Subcutaneous abdominal adipose tissue (tissue), 5 donors: ENCODE measurements around the gene F13A1.

Experiments
- H3K27ac ChIP-seq: one replicate; pipeline ENCODE4 v1.7.0; 2013; ENCODE audit warnings: low read depth, mild to moderate bottlenecking, inconsistent platforms, low read length, moderate library complexity
- H3K27me3 ChIP-seq, 5 donors: one replicate each; pipeline ENCODE4 v1.7.0; 2013; ENCODE audit warnings: low read length in 5 of 5, inconsistent platforms in 1 of 5; ENCODE audit not compliant: control insufficient read depth in 5 of 5, insufficient read depth in 4 of 5
- H3K36me3 ChIP-seq, 5 donors: one replicate each; pipeline ENCODE4 v1.7.0; 2013; ENCODE audit warnings: low read length in 5 of 5; ENCODE audit not compliant: control insufficient read depth in 5 of 5, insufficient read depth in 5 of 5
- H3K4me1 ChIP-seq, 5 donors: one replicate each; pipeline ENCODE4 v1.7.0; 2013; ENCODE audit warnings: low read length in 5 of 5, mild to moderate bottlenecking in 3 of 5, moderate library complexity in 1 of 5; ENCODE audit not compliant: control insufficient read depth in 5 of 5, insufficient read depth in 5 of 5
- H3K4me3 ChIP-seq, 5 donors: one replicate each; pipeline ENCODE4 v1.7.0; 2013; ENCODE audit warnings: low read length in 5 of 5, low read depth in 1 of 5
- H3K9ac ChIP-seq, 5 donors: one replicate each; pipeline ENCODE4 v1.7.0; 2013; ENCODE audit warnings: low read length in 5 of 5, mild to moderate bottlenecking in 4 of 5, moderate library complexity in 3 of 5
- H3K9me3 ChIP-seq, 5 donors: one replicate each; pipeline ENCODE4 v1.7.0; 2013; ENCODE audit warnings: low read length in 5 of 5; ENCODE audit not compliant: control insufficient read depth in 5 of 5
- donor health status: healthy.
- donor health status: healthy.
- donor health status: healthy.
- donor health status: healthy.
- donor health status: healthy.

Gene F13A1

DNA sequence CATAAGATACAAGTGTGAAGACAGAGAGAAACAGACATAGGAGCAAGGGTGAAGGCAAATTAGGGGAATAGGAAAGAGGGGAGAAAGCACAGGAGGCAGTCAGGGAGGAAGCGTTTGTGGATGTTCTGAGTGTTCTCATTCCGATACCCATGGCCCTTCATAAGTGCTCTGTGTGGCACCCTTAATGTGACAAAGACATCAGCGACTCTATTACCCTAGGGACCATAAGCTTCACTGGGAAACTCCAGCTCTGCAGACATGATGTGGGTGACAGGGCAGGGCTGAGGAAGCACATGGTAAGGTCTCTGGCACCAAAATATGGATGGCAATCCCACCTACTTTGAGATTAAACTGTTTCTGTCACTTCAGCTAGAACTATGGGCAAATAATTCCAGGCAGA is 33.0 kb downstream of the F13A1 start:
- peaks cover 0 to 3% (median 0%) of the 10 kb centered on the region in 5 donors for H3K36me3 ChIP-seq
- no peak overlapping the region for H3K4me3 ChIP-seq
- H3K4me1 ChIP-seq: peaks cover 0 to 11% (median 6%) of the 10 kb centered on the region in 5 donors
- H3K27me3 ChIP-seq: no peaks in the 10 kb centered on the region
- H3K27ac ChIP-seq: no peak overlapping the region
- no peaks in the 10 kb centered on the region for H3K9me3 ChIP-seq
- H3K9ac ChIP-seq: no peak overlapping the region

DNA sequence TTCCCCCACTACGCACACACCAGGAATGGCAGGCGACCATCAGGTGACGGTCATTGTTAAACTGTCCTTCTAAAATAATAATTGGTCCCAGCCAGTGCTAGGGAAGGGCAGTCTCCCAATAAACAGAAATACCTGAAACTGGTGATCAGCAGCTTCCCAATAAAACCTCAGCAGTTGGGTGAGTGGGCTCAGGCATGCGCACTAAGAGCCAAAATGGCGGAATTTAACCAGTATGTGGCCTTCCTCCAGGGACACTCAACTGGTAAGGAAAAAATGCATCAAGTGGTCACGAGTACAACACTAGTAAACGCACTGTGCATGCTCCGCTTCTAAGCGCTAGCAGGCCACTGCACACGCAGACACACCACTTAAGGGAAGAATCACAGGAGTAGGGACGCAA is 34.8 kb downstream of the F13A1 start:
- Histone ChIP-seq H3K4me3 (no peak overlapping the region), H3K27ac (no peak overlapping the region), H3K36me3 (peaks cover 0 to 3% (median 0%) of the 10 kb centered on the region in 5 donors), H3K9me3 (no peaks in the 10 kb centered on the region), H3K27me3 (no peaks in the 10 kb centered on the region), H3K4me1 (peaks cover 0 to 11% (median 6%) of the 10 kb centered on the region in 5 donors), H3K9ac (no peak overlapping the region)

DNA sequence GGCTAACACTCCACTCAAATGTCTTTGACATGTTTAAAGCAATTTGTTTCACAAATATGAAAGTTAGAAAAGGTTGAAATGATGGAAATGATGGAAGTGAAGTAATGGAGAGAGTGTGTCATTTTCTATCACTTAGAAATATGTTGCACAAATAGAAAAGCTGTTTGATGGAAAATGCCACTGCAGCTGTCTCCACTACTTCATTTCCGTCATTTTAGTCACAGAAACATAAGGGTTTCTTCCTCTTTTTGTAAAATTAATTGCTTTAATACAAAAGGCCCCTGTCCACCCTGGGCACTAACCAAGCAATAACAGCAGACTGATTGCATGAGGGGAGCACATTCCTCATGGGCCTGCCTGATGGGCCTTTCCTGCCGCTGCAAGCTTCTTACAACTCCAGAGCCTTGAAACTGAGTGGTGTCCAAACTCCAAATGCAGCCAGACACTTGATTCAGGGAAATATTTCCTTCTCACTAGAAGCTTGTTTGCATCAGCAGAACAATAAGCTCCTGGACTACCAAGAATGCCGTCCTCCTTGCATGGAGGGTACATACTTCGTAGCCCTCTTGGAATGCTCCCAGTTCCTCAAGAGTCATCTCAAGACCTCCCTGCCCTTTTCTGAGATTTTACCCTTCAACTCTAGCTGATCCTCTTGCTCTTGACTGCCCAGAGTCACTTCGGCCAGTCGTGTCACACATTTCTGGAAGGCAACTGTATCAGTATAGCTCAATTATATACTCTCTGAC is 36.1 kb downstream of the F13A1 start:
- Histone ChIP-seq H3K4me1 (peaks cover 0 to 11% (median 6%) of the 10 kb centered on the region in 5 donors), H3K27ac (no peak overlapping the region), H3K9ac (no peak overlapping the region), H3K4me3 (no peak overlapping the region), H3K9me3 (no peaks in the 10 kb centered on the region), H3K36me3 (peaks cover 0 to 3% (median 0%) of the 10 kb centered on the region in 5 donors), H3K27me3 (no peaks in the 10 kb centered on the region)

DNA sequence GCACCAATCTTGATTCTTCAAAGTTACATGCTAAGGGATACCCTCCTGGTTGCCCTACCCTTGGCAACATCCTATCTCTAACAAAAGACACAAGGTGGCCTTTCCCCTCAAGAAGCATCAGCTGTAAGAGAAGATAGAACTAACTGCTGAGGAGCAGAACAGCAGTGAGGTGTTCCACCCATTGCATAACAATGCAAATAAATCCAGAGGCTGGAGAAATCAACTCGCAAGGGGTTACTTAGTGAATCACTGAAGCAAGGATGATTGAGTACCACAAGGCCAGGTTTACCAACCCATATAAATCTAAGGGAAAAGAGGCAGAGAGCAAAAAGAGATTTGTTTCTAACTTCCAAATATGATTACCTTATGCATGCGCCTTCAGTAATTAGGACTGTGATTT is 36.7 kb downstream of the F13A1 start:
- Histone ChIP-seq H3K9me3 (no peaks in the 10 kb centered on the region), H3K9ac (no peak overlapping the region), H3K4me3 (no peak overlapping the region), H3K36me3 (peaks cover 0 to 3% (median 0%) of the 10 kb centered on the region in 5 donors), H3K4me1 (peaks cover 0 to 11% (median 6%) of the 10 kb centered on the region in 5 donors), H3K27ac (no peak overlapping the region), H3K27me3 (no peaks in the 10 kb centered on the region)

DNA sequence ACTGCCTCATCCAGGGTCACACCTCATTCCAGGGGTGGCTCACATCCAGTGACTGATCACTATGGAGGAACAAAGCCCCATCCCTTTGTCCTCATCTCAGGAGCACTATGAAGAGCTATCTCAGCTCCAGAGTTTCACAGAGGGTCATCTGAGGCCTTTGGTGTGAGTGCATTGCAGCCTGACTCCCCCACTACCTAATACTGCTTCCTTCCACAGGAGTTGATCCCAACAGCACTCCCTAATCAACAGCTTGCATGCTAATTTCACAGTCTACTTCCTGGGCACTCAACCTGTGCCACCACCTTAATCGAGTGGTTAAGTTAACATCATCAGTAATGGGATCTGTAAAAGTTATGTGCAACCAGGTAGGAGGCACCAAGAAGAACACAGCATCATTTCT is 37.7 kb downstream of the F13A1 start:
- H3K36me3 ChIP-seq: peaks cover 0 to 3% (median 0%) of the 10 kb centered on the region in 5 donors
- H3K27ac ChIP-seq: no peak overlapping the region

DNA sequence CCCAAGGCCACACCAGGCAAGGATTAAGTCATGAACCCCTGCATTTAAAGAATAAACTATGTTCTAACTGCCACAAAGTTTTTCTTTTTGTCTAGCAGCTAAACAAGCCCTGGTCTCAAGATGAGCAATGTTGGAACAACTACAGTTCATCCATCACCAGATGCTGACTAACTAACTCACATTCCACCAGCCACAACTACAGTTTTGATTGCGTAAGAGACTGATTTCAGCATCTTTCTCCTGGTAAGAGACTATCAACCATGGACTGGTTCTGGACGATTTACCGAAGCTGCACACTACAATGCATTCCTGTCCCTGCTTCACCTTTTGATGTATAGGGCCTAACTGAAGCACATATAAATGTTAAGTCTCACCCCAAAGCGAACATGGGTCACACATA is 43.0 kb downstream of the F13A1 start:
- no peak overlapping the region for H3K27ac ChIP-seq
- no peaks in the 10 kb centered on the region for H3K36me3 ChIP-seq
- H3K4me3 ChIP-seq: no peak overlapping the region
- H3K9ac ChIP-seq: no peak overlapping the region
- H3K9me3 ChIP-seq: no peaks in the 10 kb centered on the region
- peaks cover 0 to 3% (median 0%) of the 10 kb centered on the region in 5 donors for H3K4me1 ChIP-seq
- peaks cover 0 to 3% (median 0%) of the 10 kb centered on the region in 5 donors for H3K27me3 ChIP-seq

More for the DNA sequence above, 37.7 kb downstream of the F13A1 start:
- Histone ChIP-seq H3K4me1 (peaks cover 0 to 15% (median 6%) of the 10 kb centered on the region in 5 donors), H3K9me3 (no peaks in the 10 kb centered on the region), H3K4me3 (no peak overlapping the region), H3K9ac (no peak overlapping the region), H3K27me3 (no peaks in the 10 kb centered on the region)

DNA sequence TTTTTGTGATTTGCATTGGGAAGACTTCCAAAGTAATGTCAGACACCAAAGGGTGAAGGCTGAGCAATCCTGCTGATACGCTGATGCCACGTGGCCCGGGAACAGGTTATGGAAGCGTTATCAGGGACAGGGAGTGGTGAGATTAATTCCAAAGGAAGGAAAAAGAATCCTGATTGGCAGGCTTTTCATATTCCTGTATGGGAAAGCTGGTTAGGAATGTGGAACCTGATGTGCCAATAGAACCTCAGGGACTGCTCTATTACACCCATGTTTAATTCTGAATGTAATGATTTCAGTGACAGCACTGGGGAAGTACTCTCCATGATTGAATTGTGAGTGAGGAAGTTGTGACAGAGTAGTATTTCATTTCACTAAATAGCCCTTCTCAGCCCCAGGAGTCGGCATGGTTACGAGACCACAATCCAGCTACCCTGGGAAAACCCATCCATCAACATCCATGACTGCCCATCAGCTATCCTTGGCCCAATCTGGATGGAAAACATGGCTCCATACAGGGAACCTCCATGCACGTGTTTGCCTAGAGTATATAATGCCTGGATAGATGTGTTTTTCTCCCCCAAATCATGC is 49.4 kb downstream of the F13A1 start:
- Histone ChIP-seq H3K4me1 (peaks cover 0 to 2% (median 0%) of the 10 kb centered on the region in 5 donors), H3K9ac (no peak overlapping the region), H3K27ac (no peak overlapping the region), H3K36me3 (peaks cover 0 to under 1% (median 0%) of the 10 kb centered on the region in 5 donors), H3K9me3 (no peaks in the 10 kb centered on the region), H3K4me3 (no peak overlapping the region), H3K27me3 (peaks cover 0 to 3% (median 0%) of the 10 kb centered on the region in 5 donors)

DNA sequence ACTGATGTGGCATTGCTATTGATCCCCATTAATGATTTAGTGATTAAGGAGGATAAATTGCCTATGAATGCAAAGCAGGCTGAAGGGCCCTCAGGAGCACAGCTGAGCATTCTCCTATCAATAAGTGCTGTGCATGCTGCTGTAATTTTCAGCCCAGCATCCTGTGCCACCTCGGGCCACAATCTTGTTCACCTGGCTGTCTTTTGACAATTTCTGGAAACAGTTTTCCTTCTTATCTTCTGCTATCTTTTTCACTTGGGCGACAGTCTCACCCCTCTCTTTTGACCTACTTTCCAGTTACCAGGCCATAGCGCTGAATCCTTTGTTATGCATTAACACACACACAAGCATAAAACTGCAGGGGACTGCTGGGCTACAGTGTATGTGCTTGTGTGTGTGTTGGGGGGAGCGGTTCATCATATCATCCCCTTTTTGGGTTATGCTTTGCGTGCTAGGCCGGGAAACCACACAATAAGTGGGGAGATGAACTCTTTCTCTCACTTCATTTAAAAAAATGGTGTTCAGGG is 60.2 kb downstream of the F13A1 start:
- H3K9me3 ChIP-seq: no peaks in the 10 kb centered on the region

DNA sequence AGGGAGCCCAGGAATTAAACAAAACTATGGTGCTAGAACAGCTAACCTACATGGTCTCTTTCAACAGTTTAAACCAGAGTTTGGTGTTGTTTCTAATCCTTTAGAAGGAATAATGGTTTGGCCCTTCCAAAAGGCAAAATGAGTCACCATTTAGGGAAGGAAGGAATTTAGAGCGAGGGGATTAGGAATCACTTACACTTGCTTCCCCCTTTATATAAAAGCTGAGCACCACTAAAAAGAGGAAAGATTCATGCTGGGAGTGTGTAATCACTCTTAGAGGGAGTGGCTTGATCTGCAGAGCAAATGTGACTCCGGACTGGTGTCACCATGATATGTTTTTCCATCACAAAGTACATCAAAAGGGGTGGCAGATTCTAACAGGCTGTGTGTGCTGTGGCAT is 63.6 kb downstream of the F13A1 start:
- H3K27ac ChIP-seq: no peak overlapping the region
- no peaks in the 10 kb centered on the region for H3K9me3 ChIP-seq
- no peaks in the 10 kb centered on the region for H3K27me3 ChIP-seq
- H3K4me3 ChIP-seq: no peak overlapping the region
- H3K9ac ChIP-seq: no peak overlapping the region
- H3K4me1 ChIP-seq: no peaks in the 10 kb centered on the region
- H3K36me3 ChIP-seq: peaks cover 0 to 2% (median 0%) of the 10 kb centered on the region in 5 donors

More for the DNA sequence above, 60.2 kb downstream of the F13A1 start:
- Histone ChIP-seq H3K9ac (no peak overlapping the region), H3K36me3 (peaks cover 0 to 7% (median 0%) of the 10 kb centered on the region in 5 donors), H3K27ac (no peak overlapping the region), H3K4me1 (no peaks in the 10 kb centered on the region), H3K27me3 (peaks cover 0 to 2% (median 0%) of the 10 kb centered on the region in 5 donors), H3K4me3 (no peak overlapping the region)

DNA sequence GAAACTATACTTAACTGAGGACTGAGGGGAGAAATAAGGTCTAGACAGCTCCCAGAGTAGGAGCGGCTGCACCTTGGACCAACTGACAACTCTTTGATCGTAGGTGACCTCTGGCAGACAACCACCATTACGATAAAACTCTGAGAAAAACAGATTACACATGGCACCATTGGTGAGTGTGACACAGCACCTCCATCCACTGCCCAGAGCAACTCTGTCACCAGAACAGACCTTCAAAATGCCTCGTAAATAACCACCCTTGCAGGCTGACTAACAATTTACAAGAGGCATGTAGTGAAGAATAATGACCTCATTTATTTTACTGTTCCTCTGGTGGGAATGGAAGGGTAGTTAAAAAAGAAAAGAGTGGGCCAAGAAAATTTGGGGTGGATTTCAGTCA is 64.2 kb downstream of the F13A1 start:
- H3K4me3 ChIP-seq: no peak overlapping the region
- no peak overlapping the region for H3K27ac ChIP-seq
- no peaks in the 10 kb centered on the region for H3K4me1 ChIP-seq
- H3K9ac ChIP-seq: no peak overlapping the region
- H3K36me3 ChIP-seq: peaks cover 0 to 2% (median 0%) of the 10 kb centered on the region in 5 donors
- no peaks in the 10 kb centered on the region for H3K27me3 ChIP-seq
- H3K9me3 ChIP-seq: no peaks in the 10 kb centered on the region
